ENCODE results near the gene ACSS2. TPM values are rescaled to one million over a fixed set of nuclear protein-coding genes. Genes with fewer than 3 reads are reported as not detected.
"Not testable (repeated sequence)": the region's sequence is repeated elsewhere in the genome, so short reads cannot be mapped to it uniquely, and the experiment has no call there.

Gene ACSS2
- total RNA-seq, 2 donors from 2014 or later = 15.0 to 15.6 TPM

DNA sequence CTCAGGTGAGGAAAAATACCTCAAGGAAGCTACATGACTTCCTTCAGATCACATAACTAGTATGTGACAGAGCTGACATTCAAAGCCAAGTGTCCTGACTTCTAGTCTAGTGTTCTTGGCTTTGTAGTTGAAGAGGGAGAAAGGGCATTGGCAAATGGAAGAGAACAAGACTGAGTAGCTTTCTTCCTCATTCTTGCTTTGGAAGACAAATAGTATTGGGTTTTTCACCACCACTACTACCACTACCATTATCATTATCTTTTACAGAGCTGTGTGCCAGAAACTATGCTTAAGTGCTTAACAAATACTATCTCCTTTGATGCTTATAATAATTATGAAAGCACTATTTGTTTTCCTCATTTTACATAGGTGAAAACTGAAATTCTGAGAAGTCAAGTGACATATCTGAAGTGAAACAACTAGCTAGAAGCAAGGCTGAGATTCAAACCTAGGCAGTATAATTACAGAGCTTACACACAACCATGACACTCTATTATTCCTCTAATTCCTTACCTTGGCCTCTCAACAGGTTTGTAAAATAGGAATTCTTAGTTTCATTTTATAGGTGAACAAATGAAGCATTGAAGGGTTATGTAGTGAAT, 6.8 kb downstream of the ACSS2 start:
- ATAC-seq (no peak), DNase-seq (no peak)
- peaks cover 2% of the 10 kb centered on the region for H3K36me3 Mint-ChIP-seq (ENCODE audit: low read depth)
- H3K27me3 Mint-ChIP-seq = no peaks in the 10 kb centered on the region
- H3K4me1 Mint-ChIP-seq = peaks cover 12% of the 10 kb centered on the region
- no peak overlapping the region for H3K4me3 Mint-ChIP-seq
- no peaks in the 10 kb centered on the region for H3K9me3 ChIP-seq (ENCODE audit: control insufficient read depth, low read length, poor library complexity, severe bottlenecking)
- H3K27ac Mint-ChIP-seq = no peak overlapping the region

- Mint-ChIP-seq H3K27me3 (no peaks in the 10 kb centered on the region), H3K27ac (no peak overlapping the region), H3K36me3 (ENCODE audit: low read depth) (peaks cover 6% of the 10 kb centered on the region), H3K4me3 (no peak overlapping the region), H3K4me1 (peaks cover 14% of the 10 kb centered on the region)
- DNase-seq (no peak), ATAC-seq (no peak)
- H3K9me3 ChIP-seq (ENCODE audit: control insufficient read depth, low read length, poor library complexity, severe bottlenecking) = no peaks in the 10 kb centered on the region
These were observed 7.4 kb downstream of the ACSS2 start for GRCh38 chr20:34883809-34884208.

DNA sequence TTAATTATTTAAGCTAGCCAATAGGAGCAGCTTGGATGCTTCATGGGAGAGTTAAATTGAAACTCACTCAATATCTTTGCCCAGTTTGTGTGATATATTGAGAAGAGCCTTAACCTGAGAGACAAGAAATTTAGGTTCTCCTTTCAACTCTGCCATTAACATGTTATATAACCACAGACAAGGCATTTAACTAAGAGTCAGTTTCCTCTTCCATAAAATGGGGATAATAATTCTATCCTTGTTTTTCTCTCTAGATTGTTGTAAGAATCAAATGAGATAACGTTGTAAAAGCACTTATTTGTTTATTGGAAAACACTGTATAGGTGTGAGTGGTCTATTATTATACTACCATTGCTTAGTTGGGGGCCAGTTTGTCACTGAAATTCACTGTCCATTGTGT, 7.8 kb downstream of the ACSS2 start:
- no peak for ATAC-seq

GRCh38 chr20:34886122-34886521, 9.7 kb downstream of the ACSS2 start:
- no peak overlapping the region for H3K27ac Mint-ChIP-seq
- H3K4me1 Mint-ChIP-seq = peaks cover 21% of the 10 kb centered on the region
- no peak overlapping the region for H3K4me3 Mint-ChIP-seq
- H3K36me3 Mint-ChIP-seq (ENCODE audit: low read depth) = peaks cover 6% of the 10 kb centered on the region
- no peaks in the 10 kb centered on the region for H3K27me3 Mint-ChIP-seq
- DNase-seq (no peak), ATAC-seq (no peak)
- H3K9me3 ChIP-seq (ENCODE audit: control insufficient read depth, low read length, poor library complexity, severe bottlenecking) = no peaks in the 10 kb centered on the region

More for the DNA sequence above, 7.8 kb downstream of the ACSS2 start:
- H3K27ac Mint-ChIP-seq = no peak overlapping the region
- H3K27me3 Mint-ChIP-seq = no peaks in the 10 kb centered on the region
- no peak overlapping the region for H3K4me3 Mint-ChIP-seq
- DNase-seq = no peak
- peaks cover 6% of the 10 kb centered on the region for H3K36me3 Mint-ChIP-seq (ENCODE audit: low read depth)
- peaks cover 11% of the 10 kb centered on the region for H3K4me1 Mint-ChIP-seq
- no peaks in the 10 kb centered on the region for H3K9me3 ChIP-seq (ENCODE audit: control insufficient read depth, low read length, poor library complexity, severe bottlenecking)

- no peaks in the 10 kb centered on the region for H3K9me3 ChIP-seq (ENCODE audit: control insufficient read depth, low read length, poor library complexity, severe bottlenecking)
- ATAC-seq (no peak), DNase-seq (no peak)
- Mint-ChIP-seq H3K36me3 (ENCODE audit: low read depth) (peaks cover 6% of the 10 kb centered on the region), H3K27ac (no peak overlapping the region), H3K27me3 (no peaks in the 10 kb centered on the region), H3K4me3 (no peak overlapping the region), H3K4me1 (peaks cover 25% of the 10 kb centered on the region)
These were observed 10.6 kb downstream of the ACSS2 start for GRCh38 chr20:34887023-34887422.

- peaks cover 4% of the 10 kb centered on the region for H3K36me3 Mint-ChIP-seq (ENCODE audit: low read depth)
- DNase-seq (no peak), ATAC-seq (no peak)
- H3K4me3 Mint-ChIP-seq = no peak overlapping the region
- no peaks in the 10 kb centered on the region for H3K27me3 Mint-ChIP-seq
- peaks cover 28% of the 10 kb centered on the region for H3K4me1 Mint-ChIP-seq
- H3K9me3 ChIP-seq (ENCODE audit: control insufficient read depth, low read length, poor library complexity, severe bottlenecking) = no peaks in the 10 kb centered on the region
- no peak overlapping the region for H3K27ac Mint-ChIP-seq
These were observed 12.1 kb downstream of the ACSS2 start for GRCh38 chr20:34888468-34888867.

GRCh38 chr20:34891166-34892062, 15.0 kb downstream of the ACSS2 start:
- H3K4me3 Mint-ChIP-seq = no peak overlapping the region
- no peaks in the 10 kb centered on the region for H3K27me3 Mint-ChIP-seq
- H3K27ac Mint-ChIP-seq = peak overlapping the region; percentile 83
- DNase-seq (no peak), ATAC-seq (peak; percentile 58)
- H3K36me3 Mint-ChIP-seq (ENCODE audit: low read depth) = peaks cover 4% of the 10 kb centered on the region
- no peaks in the 10 kb centered on the region for H3K9me3 ChIP-seq (ENCODE audit: control insufficient read depth, low read length, poor library complexity, severe bottlenecking)
- peaks cover 28% of the 10 kb centered on the region for H3K4me1 Mint-ChIP-seq

GRCh38 chr20:34892671-34893070, 16.3 kb downstream of the ACSS2 start:
- H3K9me3 ChIP-seq (ENCODE audit: control insufficient read depth, low read length, poor library complexity, severe bottlenecking) = no peaks in the 10 kb centered on the region
- no peak for ATAC-seq
- Mint-ChIP-seq H3K27ac (no peak overlapping the region), H3K4me1 (peaks cover 28% of the 10 kb centered on the region), H3K27me3 (no peaks in the 10 kb centered on the region), H3K4me3 (no peak overlapping the region), H3K36me3 (ENCODE audit: low read depth) (peaks cover 5% of the 10 kb centered on the region)
- no peak for DNase-seq

- no peak for ATAC-seq
- no peak for DNase-seq
- H3K9me3 ChIP-seq (ENCODE audit: control insufficient read depth, low read length, poor library complexity, severe bottlenecking) = no peaks in the 10 kb centered on the region
- no peak overlapping the region for H3K27ac Mint-ChIP-seq
- H3K36me3 Mint-ChIP-seq (ENCODE audit: low read depth) = peaks cover 2% of the 10 kb centered on the region
- H3K4me3 Mint-ChIP-seq = no peak overlapping the region
- no peaks in the 10 kb centered on the region for H3K27me3 Mint-ChIP-seq
- peaks cover 21% of the 10 kb centered on the region for H3K4me1 Mint-ChIP-seq
These were observed 18.3 kb downstream of the ACSS2 start for GRCh38 chr20:34894723-34895122.

DNA sequence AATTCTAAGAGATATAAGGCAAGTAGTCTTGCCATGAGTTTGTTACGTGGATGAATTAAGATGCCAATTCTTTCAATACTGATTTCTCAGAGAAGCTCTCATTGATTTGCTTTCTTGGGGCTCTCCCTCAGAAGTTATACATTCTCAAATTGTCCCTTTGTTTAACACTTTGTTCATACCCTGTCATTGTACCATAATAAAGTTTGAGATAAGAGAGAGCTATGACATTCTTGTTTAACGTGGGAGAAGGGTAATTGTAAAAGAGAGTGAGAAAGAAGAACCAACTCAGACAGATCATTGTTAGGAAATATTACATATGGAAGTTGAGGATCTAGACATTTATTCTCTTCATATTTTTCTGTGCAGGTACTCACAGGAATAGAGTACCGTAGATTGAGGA, 19.1 kb downstream of the ACSS2 start:
- Mint-ChIP-seq H3K27me3 (no peaks in the 10 kb centered on the region), H3K36me3 (ENCODE audit: low read depth) (peaks cover 2% of the 10 kb centered on the region)

GRCh38 chr20:34896086-34896621, 19.7 kb downstream of the ACSS2 start:
- Mint-ChIP-seq H3K27me3 (no peaks in the 10 kb centered on the region), H3K36me3 (ENCODE audit: low read depth) (peaks cover 4% of the 10 kb centered on the region), H3K4me1 (peaks cover 13% of the 10 kb centered on the region), H3K27ac (no peak overlapping the region), H3K4me3 (no peak overlapping the region)
- DNase-seq (no peak), ATAC-seq (no peak)
- no peaks in the 10 kb centered on the region for H3K9me3 ChIP-seq (ENCODE audit: control insufficient read depth, low read length, poor library complexity, severe bottlenecking)

More for the DNA sequence above, 19.1 kb downstream of the ACSS2 start:
- no peak overlapping the region for H3K4me3 Mint-ChIP-seq
- no peak overlapping the region for H3K27ac Mint-ChIP-seq
- ATAC-seq = no peak
- H3K4me1 Mint-ChIP-seq = peaks cover 19% of the 10 kb centered on the region
- DNase-seq = no peak
- no peaks in the 10 kb centered on the region for H3K9me3 ChIP-seq (ENCODE audit: control insufficient read depth, low read length, poor library complexity, severe bottlenecking)

GRCh38 chr20:34898129-34898528, 21.7 kb downstream of the ACSS2 start:
- not testable (repeated sequence) for ATAC-seq; H3K27ac Mint-ChIP-seq; DNase-seq; H3K36me3 Mint-ChIP-seq (ENCODE audit: low read depth); H3K4me1 Mint-ChIP-seq; H3K27me3 Mint-ChIP-seq; H3K9me3 ChIP-seq (ENCODE audit: control insufficient read depth, low read length, poor library complexity, severe bottlenecking); H3K4me3 Mint-ChIP-seq

GRCh38 chr20:34898731-34899130, 22.3 kb downstream of the ACSS2 start:
- H3K4me3 Mint-ChIP-seq; DNase-seq; H3K36me3 Mint-ChIP-seq (ENCODE audit: low read depth); H3K27ac Mint-ChIP-seq; H3K9me3 ChIP-seq (ENCODE audit: control insufficient read depth, low read length, poor library complexity, severe bottlenecking); H3K4me1 Mint-ChIP-seq; ATAC-seq; H3K27me3 Mint-ChIP-seq: not testable (repeated sequence)
